Activated naive CD4-positive, alpha-beta T cell treated with anti-CD3 and anti-CD28 coated beads, Interleukin-2, amount 50 U/mL, for 16 hours (primary cell): ENCODE data around the gene ARL5C.
"Not testable (repeated sequence)": the region's sequence is repeated elsewhere in the genome, so short reads cannot be mapped to it uniquely, and the experiment has no call there.

Experiments
- DNase-seq: peaks from one replicate; pipeline ENCODE4 v3.0.0-alpha.2; 2020

Gene ARL5C

DNA sequence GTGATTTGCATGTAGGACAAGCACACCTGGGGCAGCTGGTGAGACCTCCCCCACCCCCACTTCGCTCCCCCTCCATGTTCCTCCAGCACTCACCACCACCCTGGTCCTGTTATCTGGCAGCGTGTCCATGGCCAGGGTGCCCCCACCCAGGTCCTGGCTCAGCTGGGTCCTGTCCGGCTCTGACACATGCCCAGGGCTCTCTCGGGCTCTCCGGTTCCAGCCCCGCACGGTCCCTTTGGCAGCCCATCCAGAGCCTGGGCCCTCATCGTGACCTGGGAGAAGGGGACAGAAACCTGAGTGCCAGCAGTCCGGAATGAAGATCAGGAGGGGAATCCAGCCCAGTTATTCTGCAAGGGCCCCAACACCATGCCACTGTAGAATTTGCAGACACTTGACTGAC lies 26.4 kb downstream of the ARL5C start:
- no peak for DNase-seq

DNA sequence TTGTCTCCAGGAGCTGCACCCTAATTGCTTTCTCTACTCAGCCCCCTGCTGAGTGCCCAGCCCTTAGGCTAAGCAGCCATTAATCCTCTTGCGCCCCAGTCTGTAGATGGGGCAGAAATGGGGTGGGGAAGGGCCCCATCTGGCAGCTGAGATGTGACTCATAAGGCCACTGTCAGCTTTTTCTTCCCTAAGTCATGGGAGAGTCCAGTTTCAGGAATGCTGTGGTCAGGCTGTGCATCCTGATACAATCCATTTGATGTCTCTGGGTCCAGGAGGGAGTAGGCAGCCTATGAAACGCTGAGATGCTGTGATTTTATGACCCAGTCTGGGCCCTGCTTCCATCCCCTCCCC lies 26.8 kb downstream of the ARL5C start:
- DNase-seq, result no peak

DNA sequence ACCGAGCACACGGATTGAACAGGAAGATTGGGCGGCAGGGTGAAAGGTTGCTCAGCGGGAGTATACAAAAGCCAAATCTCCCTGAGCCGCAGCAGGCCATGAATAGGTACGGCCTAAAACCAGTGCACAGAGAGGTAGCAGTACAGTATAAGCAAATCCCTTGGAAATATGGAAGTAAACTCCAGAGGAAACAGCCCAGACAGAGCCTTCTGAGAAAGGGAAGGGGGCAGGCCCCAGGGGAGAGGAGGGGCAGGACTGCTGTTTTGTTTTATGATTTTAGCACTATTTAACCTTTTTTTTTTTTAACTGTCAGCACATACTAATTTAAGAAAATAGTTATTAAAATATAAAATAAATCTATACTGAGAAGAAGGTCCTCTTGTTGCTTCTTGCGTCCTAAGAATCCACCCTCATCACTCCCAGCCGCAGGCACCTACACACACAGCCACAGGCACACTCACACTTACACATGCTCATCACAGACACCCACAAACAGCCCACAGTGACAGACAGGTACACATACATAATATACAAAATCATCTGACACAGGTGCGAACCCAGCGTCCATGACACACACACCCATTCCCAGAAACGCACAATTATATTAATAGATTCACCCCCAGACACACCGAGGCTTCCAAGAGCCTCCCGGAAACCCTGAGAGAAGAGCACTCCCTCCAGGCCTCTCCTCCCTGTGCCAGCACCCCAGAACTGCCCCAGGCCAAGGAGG lies 27.4 kb downstream of the ARL5C start:
- no peak for DNase-seq

DNA sequence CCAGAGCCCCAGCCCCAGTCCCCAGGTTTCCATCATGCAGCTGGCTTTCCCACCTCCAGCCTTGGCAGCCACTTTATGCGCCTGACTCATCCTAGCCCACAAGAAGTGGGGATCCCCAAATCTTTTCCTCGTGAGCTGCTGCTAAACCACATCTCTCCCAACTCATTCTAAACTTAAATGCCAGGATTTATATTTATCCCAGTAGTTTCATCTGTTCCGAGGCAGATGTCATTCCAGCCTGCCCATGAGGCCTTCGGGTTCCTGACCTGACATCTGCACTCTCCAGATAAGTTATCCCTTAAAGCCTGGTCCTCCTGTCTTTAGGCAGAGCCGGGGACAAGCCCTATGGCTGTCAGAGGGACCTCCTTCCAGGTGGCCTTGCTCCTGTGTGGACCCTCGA lies 31.1 kb downstream of the ARL5C start:
- DNase-seq, result no peak

DNA sequence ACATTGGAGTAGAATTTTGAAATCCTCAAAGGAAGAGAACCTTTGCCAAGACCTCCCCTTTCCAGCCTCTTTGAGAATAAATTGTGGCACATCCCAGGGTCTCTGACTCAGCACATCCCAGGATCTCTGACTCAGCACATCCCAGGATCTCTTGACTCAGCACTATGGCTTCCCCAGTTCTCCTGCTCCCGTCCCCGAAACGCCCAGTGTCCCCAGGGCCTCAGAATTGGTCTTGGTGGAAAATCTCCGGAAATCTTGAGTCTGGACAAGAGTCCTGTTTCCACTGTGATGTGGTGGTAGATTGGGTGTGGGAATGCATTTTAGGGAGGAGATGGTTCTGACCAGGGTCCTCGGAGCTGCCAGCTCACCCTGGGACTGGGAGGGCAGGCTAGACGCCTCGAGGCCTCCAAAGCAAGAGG lies 33.8 kb downstream of the ARL5C start:
- DNase-seq, result no peak

DNA sequence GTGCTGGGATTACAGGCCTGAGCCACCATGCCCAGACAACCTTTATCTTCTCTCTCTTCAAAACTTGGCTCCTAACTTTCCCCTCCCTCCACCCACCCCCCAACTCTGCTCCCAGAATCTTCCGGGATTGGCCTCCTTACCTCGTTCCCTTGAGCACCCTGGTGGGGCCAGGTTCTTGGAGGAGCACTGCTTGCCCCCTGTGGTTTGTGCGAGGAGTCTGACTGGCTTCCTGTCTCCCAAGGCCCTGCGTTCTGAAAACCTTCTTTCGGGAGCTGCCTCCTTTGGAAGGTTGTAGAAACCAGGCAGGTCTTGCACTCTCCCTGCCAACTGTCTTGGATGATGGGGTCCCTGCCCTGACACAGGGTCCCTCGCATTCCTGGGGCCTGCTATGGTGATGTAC lies 34.3 kb downstream of the ARL5C start:
- DNase-seq, result no peak

DNA sequence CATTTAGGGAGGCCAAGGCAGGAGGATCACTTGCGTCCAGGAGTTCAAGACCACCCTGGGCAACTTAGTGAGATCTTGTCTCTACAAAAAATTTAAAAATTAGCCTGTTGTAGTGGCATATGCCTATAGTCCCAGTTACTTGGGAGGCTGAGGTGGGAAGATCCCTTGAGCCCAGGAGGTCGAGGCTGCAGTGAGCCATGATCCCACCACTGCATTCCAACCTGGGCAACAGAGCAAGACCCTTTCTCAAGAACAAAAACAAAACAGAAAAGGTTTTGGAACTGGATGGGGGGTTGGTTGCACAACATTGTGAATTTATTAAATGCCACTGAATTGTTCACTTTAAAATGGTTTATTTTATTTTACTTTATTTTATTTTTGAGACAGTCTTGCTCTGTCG lies 35.8 kb downstream of the ARL5C start:
- no peak for DNase-seq

DNA sequence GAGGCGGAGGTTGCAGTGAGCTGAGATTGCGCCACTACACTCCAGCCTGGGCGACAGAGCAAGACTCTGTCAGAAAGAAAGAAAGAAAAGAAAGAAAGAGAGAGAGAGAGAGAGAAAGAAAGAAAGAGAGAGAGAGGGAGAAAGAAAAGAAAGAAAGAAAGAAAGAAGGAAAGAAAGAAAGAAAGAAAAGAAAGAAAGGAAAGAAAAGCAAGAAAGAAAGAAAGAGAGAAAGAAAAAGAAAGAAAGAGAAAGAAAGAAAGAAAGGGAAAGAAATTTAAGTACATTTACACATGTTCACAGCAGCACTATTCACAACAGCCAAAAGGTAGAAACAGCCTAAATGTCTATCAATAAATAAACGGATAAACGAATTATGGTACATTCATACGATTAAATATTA lies 36.4 kb downstream of the ARL5C start:
- not testable (repeated sequence) for DNase-seq

DNA sequence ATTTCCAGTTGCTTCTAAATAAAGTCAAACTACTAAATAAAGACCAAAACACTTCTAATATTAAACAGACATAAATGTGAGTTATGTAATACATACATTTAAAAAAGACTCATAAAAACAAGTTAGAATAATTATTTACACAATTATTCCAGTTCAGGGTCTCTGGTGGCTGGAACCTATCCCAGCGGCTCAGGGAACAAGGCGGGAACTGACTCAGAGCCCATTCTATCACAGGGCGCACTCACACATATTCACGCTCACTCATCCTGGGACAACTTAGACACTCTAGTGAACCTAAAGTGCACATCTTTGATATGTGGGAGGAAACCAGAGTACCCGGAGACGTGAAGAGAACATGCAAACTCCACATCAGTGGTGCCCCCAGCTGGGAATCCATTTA lies 39.5 kb downstream of the ARL5C start:
- DNase-seq, result no peak

DNA sequence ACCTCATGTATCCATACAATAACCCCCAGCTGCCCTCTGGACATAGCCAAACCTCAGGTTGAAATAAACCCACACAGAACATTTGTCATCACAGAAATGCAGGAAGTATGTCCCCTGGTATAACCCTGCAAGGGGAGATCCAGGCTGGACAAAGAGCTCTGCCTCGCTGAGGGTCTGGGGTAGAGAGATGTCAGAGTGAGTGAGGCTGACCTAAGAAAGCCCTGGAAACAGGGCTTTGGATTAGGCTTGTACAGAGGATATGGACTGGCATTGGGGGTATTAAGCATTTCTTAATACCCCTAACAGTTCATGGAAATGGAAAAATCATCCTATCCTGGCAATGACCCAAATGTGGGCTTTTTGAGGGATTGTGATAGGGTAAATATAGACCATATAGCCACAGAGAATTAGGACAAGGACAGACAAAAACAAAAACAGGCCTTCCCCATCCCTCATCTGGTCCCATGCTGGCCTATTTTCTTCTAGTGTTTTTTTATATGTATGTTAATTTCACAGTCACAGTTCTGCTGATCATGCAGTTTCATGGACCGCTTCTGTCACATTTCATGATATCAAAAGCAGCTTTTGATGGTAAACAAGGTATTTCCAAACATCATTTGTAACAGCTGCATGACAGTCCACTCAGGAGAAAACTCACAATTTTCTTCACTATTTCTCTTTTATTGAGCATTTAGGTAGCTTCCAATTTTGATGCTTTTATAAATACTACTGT lies 40.7 kb downstream of the ARL5C start:
- DNase-seq, result no peak

DNA sequence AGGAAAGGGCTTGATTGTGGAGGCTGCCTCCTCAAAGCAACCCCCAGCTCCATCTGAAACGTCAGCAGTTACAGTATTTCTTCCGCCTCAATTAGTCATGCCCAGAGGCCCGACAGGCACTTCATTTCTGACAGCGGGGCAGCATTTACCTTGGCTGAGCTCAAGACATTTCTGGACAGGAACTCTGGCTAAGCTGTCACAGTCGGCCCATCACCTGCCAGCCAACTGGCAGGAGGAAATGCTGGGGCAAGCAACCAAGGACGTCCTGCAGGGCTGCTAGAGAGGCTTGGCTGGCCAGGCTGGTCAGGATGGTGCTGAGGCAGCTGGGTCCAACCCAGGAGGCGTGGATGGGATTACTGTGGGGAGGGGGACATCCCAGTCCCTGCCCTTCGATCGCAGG lies 42.3 kb downstream of the ARL5C start:
- no peak for DNase-seq

DNA sequence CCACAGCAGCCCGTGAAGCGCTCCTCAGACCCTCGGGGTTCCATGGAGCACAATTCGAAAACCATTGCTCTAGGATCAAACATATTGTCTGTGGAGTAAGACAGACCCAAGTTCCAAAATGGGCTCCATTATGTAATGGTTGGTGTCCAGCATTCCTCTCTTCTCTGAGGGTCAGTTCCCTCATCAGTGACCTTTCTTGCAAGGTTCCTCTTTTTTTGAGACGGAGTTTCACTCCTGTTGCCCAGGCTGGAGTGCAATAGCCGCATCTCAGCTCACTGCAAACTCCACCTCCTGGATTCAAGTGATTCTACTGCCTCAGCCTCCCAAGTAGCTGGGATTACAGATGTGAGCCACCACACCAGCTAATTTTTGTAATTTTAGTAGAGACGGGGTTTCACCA lies 43.0 kb downstream of the ARL5C start:
- no peak for DNase-seq

DNA sequence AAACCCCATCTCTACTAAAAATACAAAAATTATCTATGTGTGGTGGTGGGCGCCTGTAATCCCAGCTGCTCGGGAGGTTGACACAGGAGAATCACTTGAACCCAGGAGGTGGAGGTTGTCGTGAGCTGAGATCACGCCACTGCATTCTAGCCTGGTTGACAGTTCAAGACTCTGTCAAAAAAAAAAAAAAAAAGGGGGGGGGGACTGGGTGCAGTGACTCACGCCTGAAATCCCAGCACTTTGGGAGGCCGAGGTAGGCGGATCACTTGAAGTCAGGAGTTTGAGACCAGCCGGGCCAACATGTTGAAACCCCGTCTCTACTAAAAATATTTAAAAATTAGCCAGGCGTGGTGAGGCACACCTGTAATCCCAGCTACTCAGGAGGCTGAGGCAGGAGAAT lies 44.0 kb downstream of the ARL5C start:
- not testable (repeated sequence) for DNase-seq

DNA sequence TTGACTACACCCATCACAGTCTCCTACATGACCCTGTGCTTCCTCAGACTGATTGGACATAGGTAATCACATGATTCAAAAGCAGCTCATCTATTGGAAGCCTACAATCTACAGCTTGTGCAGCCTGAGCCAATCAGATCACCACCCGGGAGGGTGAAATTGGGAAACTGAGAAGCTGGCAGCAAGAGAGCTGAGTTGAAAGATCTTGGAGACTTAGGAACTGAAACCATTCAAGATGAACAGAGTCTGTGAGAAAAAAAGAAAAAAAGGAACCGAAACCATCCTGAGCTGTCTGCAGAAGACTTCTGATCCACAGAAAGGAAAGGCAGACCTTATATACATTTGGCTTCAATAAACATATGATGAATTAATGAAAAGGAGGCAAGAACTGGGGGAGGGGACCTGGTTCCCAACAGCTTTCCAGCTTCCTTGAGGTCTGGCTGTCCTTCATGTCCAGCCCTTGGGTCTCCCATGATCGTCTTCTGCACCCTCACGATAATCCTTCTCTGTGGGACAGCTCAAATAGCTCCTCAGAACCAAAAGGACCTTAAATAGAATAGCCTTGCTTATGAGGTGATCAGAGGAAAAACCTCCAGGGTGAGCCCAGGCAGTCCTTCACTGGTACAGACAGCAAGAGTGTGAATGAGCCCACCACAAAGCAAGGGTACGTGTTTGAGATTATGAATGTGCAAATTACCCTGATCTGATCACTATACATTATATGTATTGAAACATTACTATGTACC lies 47.1 kb downstream of the ARL5C start:
- no peak for DNase-seq

DNA sequence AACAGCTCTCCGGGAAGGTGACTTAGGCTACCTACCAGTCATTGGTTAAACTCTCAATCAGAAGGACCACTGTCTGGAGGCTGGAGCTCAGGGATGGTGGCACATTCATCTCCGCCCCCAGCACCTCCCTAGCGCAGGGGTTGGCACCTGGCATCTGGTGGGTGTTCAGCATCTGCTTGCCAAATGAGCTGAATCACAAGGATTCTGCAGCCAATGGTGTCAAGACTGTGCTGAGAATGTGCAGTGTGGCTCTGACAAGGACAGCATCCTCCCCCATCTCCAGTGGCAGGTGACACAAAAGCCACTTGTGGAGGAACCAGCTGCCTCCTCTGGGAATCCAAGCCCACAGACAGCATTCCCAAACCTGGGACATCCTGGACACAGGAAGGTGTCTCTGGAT lies 49.7 kb downstream of the ARL5C start:
- no peak for DNase-seq

DNA sequence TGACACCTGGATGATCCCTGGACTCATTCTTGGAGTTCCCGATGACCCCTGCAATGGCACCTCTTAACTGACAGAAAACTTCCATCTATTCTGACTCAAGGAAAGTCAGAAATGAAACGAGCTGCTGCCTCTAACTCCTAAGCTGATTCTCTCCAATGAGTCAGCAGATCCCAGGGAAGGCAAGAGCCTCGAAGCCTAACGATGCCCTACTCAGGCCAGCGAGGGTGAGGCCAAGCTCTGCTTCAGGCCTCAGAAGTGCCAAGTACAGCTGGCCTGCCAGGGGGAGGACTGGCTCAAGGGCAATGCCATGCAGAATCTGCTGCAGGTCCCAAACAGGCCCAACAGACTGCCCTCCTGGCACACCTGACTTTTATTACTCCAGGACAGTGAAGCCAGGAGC lies 50.8 kb downstream of the ARL5C start:
- DNase-seq, result no peak

DNA sequence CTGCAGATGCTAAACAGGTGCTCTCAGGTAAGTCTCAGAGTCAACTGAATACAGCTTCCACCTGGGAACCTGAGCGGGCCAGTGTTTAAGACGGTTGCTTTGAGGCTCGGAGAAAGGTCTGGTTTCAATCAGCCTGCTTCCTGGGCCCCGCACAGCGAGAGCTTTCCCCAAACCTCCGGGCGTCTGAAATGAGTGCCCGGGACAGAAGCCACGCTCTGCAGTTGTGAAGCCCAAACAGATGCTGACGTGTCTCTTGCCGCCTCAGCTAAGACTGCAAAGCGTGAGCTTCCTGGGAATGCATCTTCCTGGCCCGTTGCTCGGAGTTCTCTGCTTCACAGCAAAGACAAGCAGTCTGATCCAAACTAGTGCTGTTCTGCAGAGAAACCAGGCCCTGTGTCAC lies 51.2 kb downstream of the ARL5C start:
- DNase-seq, result no peak

DNA sequence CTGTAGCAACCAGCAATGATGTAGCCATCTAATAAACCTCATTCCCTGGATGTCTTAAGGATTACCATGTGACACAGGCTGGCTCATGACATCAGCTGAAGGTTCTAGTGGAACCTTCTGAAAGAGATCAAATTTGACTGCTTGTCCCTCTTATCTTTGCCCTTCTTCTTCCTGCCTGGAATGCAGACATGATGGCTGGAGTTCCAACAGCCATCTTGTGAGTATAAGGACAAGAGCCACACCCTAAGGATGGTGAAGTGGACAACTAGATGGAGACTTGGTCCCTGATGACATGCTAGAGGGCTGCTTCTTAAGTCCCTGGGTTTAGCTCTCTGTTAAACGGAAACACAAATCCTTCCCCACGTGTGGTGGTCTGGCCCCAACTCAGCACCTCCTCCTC lies 52.1 kb downstream of the ARL5C start:
- no peak for DNase-seq

DNA sequence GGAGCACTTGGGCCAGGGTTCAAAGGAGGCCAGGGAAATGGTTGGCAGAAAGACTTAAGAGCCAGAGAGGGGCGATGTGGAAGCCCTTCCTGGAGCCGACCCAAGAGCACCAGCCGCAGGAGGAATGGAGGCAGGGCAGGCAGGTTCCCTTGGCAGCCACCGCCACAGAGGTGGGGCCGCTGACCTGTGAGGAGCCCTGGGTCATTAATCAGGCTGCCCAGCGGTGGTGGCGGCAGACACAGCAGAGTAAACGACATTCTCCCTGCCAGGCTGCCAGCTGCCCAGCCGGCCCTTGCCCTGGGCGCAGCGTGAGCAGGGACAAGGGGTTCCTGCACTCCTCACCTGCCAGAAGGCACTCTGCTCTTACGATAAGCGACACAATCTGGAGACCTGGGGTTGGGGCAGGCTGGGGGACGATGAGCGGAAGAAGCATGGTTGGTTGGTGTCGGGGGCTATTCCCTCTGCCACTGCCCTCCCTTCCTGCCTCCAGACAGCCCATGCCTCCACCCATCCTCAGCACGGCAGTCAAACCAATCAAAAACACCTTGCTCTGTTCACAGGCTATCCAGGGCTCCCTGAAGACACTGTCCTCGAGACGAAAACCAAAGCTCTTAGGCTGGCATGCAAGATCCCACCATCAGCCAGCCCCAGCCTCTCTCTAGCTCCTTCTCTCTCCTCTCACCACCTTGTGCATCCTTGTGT lies 55.4 kb downstream of the ARL5C start:
- DNase-seq, result no peak

DNA sequence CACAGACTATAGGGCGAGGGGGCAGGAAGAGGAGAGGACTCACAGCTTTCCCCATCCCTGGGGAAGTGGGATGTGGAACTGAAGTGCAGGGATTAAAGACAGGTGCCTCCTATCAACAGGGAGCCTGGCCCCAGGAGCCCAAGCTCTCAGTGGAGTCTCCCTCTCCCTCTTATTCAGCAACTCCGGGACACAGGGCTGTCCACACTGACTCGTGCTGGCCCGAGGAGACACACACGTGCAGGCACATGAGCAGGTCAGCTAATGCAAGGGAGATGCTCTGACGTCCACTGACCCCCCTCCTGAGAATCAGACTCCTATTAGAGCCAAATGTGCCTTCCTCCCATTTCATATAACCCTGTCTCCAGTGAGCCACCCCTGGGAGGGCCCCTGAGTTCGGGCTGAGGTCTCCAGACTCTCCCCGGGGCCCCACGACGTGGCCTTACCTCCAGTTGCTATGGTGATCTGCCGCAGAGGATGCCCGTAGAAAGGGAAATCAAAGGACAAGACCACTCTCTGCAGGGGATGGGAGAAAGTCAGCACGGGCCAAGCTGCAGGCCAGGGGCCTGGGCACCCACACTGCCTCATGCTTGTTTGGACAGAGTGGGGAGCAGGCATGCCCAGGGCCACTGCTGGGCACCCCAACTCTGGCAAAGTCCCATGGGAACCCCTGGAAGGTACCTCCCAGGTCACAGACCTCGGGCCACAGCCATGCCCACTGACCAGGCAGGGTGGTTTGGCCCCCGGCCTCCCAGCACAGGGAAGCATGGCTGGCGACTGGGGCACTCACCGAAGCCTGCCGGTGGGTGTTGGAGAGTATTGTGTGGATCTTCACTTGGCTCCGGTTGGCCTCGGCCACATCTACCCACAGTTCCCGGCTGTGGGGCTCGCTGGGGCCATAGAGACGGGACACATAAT lies 57.2 kb downstream of the ARL5C start:
- no peak for DNase-seq

DNA sequence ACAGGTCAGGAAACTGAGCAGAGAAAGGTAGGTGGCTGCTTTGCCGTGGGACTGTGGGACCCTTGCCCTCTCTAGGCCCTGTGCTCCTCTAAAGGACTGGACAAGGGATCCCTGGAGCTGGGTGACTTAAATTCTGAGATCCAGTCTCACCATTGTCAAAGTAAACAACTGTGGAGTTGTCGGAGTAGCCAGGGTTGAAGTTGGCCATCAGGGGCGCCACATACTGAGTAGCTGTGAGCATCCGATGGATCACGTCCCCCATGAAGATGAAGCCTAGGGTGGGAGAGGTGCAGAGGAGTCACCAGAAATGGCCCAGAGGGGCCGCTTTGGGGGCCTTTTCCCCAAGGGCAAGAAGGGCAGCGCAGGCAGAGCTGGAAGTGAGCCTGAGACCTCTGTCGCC lies 58.0 kb downstream of the ARL5C start:
- DNase-seq, result no peak

DNA sequence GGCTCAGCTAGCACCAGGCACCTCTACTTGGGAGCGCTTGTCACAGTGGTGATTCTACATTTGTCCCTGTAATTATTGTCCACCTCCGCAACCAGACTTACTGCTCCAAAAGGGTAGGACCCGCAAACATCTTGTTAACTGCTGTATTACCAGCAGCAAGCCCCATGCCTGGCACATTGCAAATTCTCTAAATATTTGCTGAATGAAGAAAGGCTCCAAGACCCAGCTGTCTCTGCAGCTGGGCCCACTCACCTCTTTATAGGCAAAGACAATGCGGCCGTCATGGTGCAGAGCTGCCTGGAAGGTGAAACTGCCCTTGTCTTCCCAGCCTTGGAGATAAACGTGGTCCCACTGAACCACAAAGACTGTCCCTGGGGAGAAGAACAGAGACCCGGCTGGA lies 58.8 kb downstream of the ARL5C start:
- DNase-seq, result no peak
